SK-N-SH (cell line): ENCODE results near the gene TMEM245. TPM values are rescaled to one million over a fixed set of nuclear protein-coding genes. Genes with fewer than 3 reads are reported as not detected.
A peak's percentile ranks its signal among the peaks of the same experiment; 100 is the strongest.

Source experiments
- CTCF ChIA-PET: fragments of 300-600, 350-600 bp; formaldehyde crosslinking; extraction: SDS; loops from one replicate; lab custom pipeline; 2021; lab: Yijun Ruan, JAX
- POLR2A ChIA-PET: fragments of 350-600 bp; sonication (Branson Sonifier 250); formaldehyde crosslinking; extraction: SDS; loops from one replicate; lab custom pipeline; 2020; ENCODE audit warnings: antibody characterized with exemption, inconsistent platforms; lab: Yijun Ruan, JAX
- DNase-seq: peaks from one replicate; pipeline ENCODE4 v3.0.0; 2012
- H2AFZ ChIP-seq: fragments of 200-600 bp; sonication (generic); 2 replicates; pipeline ENCODE4 v1.8.1; 2016; ENCODE audit warnings: antibody characterized with exemption, mild to moderate bottlenecking, low read depth
- H3F3A ChIP-seq: fragments of 200-600 bp; sonication (generic); replicated peaks from 2 replicates; pipeline ENCODE3; 2016; ENCODE audit warnings: antibody characterized with exemption, mild to moderate bottlenecking; ENCODE audit not compliant: insufficient read depth
- H3K27ac ChIP-seq, 2 experiments: fragments of 200-500 bp in 1 of 2; fragments of 200-600 bp in 1 of 2; sonication (Bioruptor generic) in 1 of 2; sonication (generic), shearing (Covaris generic) in 1 of 2; 2 replicates each; pipeline versions ENCODE4 v1.5.1 to v1.6.1; 2014 to 2016; ENCODE audit warnings: low read depth in 2 of 2, inconsistent platforms in 1 of 2, low read length in 1 of 2, mild to moderate bottlenecking in 1 of 2, mixed read lengths in 1 of 2
- H3K27me3 ChIP-seq: fragments of 200-600 bp; sonication (generic), shearing (Covaris generic); 2 replicates; pipeline ENCODE4 v1.6.1; 2016; ENCODE audit warnings: mixed run types; ENCODE audit not compliant: insufficient read depth
- H3K36me3 ChIP-seq, 2 experiments: fragments of 200-500 bp in 1 of 2; fragments of 200-600 bp in 1 of 2; sonication (Bioruptor generic) in 1 of 2; sonication (generic) in 1 of 2; replicated peaks in 1 of 2; 2 replicates each; pipeline versions ENCODE3 to v1.5.1; 2014 to 2016; ENCODE audit warnings: low read length in 1 of 2, mild to moderate bottlenecking in 1 of 2; ENCODE audit not compliant: insufficient read depth in 2 of 2, control insufficient read depth in 1 of 2
- H3K4me1 ChIP-seq, 2 experiments: fragments of 200-500 bp in 1 of 2; fragments of 200-600 bp in 1 of 2; sonication (Bioruptor generic) in 1 of 2; sonication (generic), shearing (Covaris generic) in 1 of 2; 2 replicates each; pipeline versions ENCODE4 v1.5.1 to v1.6.1; 2014 to 2016; ENCODE audit warnings: low read depth in 1 of 2, low read length in 1 of 2, mixed run types in 1 of 2; ENCODE audit not compliant: insufficient read depth in 2 of 2, control insufficient read depth in 1 of 2
- H3K4me2 ChIP-seq: fragments of 200-600 bp; sonication (generic), shearing (Covaris generic); 2 replicates; pipeline ENCODE4 v1.6.1; 2017; ENCODE audit warnings: mixed run types
- H3K4me3 ChIP-seq, 2 experiments: fragments of 200-500 bp in 1 of 2; fragments of 200-600 bp in 1 of 2; sonication (Bioruptor generic) in 1 of 2; sonication (generic), shearing (Covaris generic) in 1 of 2; 2 replicates each; pipeline versions ENCODE4 v1.5.1 to v1.8.1; 2014 to 2016; ENCODE audit warnings: low read depth in 2 of 2, inconsistent platforms in 1 of 2, low read length in 1 of 2, mild to moderate bottlenecking in 1 of 2, mixed read lengths in 1 of 2, moderate library complexity in 1 of 2
- H3K79me2 ChIP-seq: fragments of 200-600 bp; sonication (generic); 2 replicates; pipeline ENCODE4 v1.8.1; 2017; ENCODE audit warnings: mild to moderate bottlenecking; ENCODE audit not compliant: insufficient read depth
- H3K9ac ChIP-seq: fragments of 200-600 bp; sonication (generic); 2 replicates; pipeline ENCODE4 v1.6.1; 2017; ENCODE audit warnings: mixed run types
- H3K9me2 ChIP-seq: fragments of 200-600 bp; sonication (generic); 2 replicates; pipeline ENCODE4 v1.6.1; 2017; ENCODE audit warnings: mixed run types
- H3K9me3 ChIP-seq: fragments of 200-600 bp; sonication (generic); 2 replicates; pipeline ENCODE4 v1.6.1; 2017; ENCODE audit warnings: mixed run types, mild to moderate bottlenecking, moderate library complexity
- H4K20me1 ChIP-seq: fragments of 200-600 bp; sonication (generic); 2 replicates; pipeline ENCODE4 v1.6.1; 2017; ENCODE audit warnings: mild to moderate bottlenecking, mixed run types; ENCODE audit not compliant: insufficient read depth
- CHD2 ChIP-seq: fragments of 150-350 bp; IDR thresholded peaks from 2 replicates; pipeline ENCODE4 v1.6.1; 2018; ENCODE audit warnings: low read length; ENCODE audit not compliant: partially characterized antibody
- CTCF ChIP-seq: fragments of 200-600 bp; sonication (generic); IDR thresholded peaks from 2 replicates; pipeline ENCODE4 v1.6.1; 2017; ENCODE audit warnings: antibody characterized with exemption, mild to moderate bottlenecking, moderate library complexity
- EP300 ChIP-seq, 2 experiments: IDR thresholded peaks; 2 replicates each; pipeline versions ENCODE4 v1.4.0 to v1.6.1; 2012; ENCODE audit warnings: borderline replicate concordance in 1 of 2, low read depth in 1 of 2, low read length in 1 of 2
- FOSL2 ChIP-seq: IDR thresholded peaks from 2 replicates; pipeline ENCODE4 v1.4.0; 2012; ENCODE audit warnings: low read depth, mild to moderate bottlenecking, moderate library complexity, borderline replicate concordance
- FOXM1 ChIP-seq: IDR thresholded peaks from 2 replicates; pipeline ENCODE4 v1.4.0; 2012; ENCODE audit warnings: low read depth, mild to moderate bottlenecking
- GABPA ChIP-seq: IDR thresholded peaks from 2 replicates; pipeline ENCODE4 v1.4.0; 2012; ENCODE audit warnings: low read depth, mild to moderate bottlenecking
- IRF3 ChIP-seq: fragments of 150-350 bp; IDR thresholded peaks from 2 replicates; pipeline ENCODE4 v1.6.1; 2016; ENCODE audit warnings: mild to moderate bottlenecking, low read depth, low read length
- JUND ChIP-seq: IDR thresholded peaks from 2 replicates; pipeline ENCODE4 v1.4.0; 2012
- MAX ChIP-seq: IDR thresholded peaks from 2 replicates; pipeline ENCODE4 v1.4.0; 2012; ENCODE audit warnings: low read depth
- MEF2A ChIP-seq: IDR thresholded peaks from 2 replicates; pipeline ENCODE4 v1.4.0; 2012; ENCODE audit warnings: low read depth, borderline replicate concordance
- POLR2AphosphoS5 ChIP-seq: IDR thresholded peaks from 2 replicates; pipeline ENCODE4 v1.6.1; 2012; ENCODE audit warnings: low read depth, low read length
- RCOR1 ChIP-seq: fragments of 150-350 bp; IDR thresholded peaks from 2 replicates; pipeline ENCODE4 v1.6.1; 2017; ENCODE audit warnings: antibody characterized with exemption, low read length
- REST ChIP-seq: IDR thresholded peaks from 2 replicates; pipeline ENCODE4 v1.6.1; 2012; ENCODE audit warnings: mild to moderate bottlenecking, low read depth, low read length, moderate library complexity
- RFX5 ChIP-seq: IDR thresholded peaks from 2 replicates; pipeline ENCODE4 v1.6.1; 2012; ENCODE audit warnings: mild to moderate bottlenecking, improper control_type of control experiment, low read length
- RXRA ChIP-seq: IDR thresholded peaks from 2 replicates; pipeline ENCODE4 v1.4.0; 2012; ENCODE audit warnings: low read depth, mild to moderate bottlenecking, borderline replicate concordance
- TAF1 ChIP-seq: IDR thresholded peaks from 2 replicates; pipeline ENCODE4 v1.6.1; 2012; ENCODE audit warnings: low read depth, mild to moderate bottlenecking, low read length, moderate library complexity, borderline replicate concordance
- TCF12 ChIP-seq: IDR thresholded peaks from 2 replicates; pipeline ENCODE4 v1.4.0; 2012
- USF1 ChIP-seq: IDR thresholded peaks from 2 replicates; pipeline ENCODE4 v1.4.0; 2012; ENCODE audit warnings: low read depth, borderline replicate concordance
- USF2 ChIP-seq: fragments of 150-350 bp; IDR thresholded peaks from 2 replicates; pipeline ENCODE4 v1.6.1; 2017; ENCODE audit warnings: antibody characterized with exemption, low read length, low read depth, borderline replicate concordance
- YY1 ChIP-seq: IDR thresholded peaks from 2 replicates; pipeline ENCODE4 v1.4.0; 2012; ENCODE audit warnings: low read depth, mild to moderate bottlenecking
- WGBS: methylation state at CpG from one replicate; pipeline ENCODE4 v1.1.6; 2017; ENCODE audit warnings: low lambda C conversion rate; 5-methylcytosine and 5-hydroxymethylcytosine counted together
- polyA plus RNA-seq, 3 experiments: library from polyadenylated mRNA; depleted of rRNA; stranded (reverse); fragments of >200 nt; gene quantifications; 2 replicates each; pipeline ENCODE4 v1.2.3, GENCODE V29; 2012

TMEM245 gene
- polyA plus RNA-seq, 1 of the 3 experiments (the other 2 are of a cell fraction), result 17.5 TPM

- TF ChIP-seq YY1, result no peak
- peak; percentile 75 for TF ChIP-seq JUND
- peak; percentile 34; the same call in 1 of the 2 replicates for TF ChIP-seq RFX5
- peak; percentile 54; the same call in 1 of the 2 replicates for TF ChIP-seq POLR2AphosphoS5
- peak; percentile 47 for TF ChIP-seq CTCF
- TF ChIP-seq IRF3, result no peak
- peak; percentile 3; the same call in 1 of the 2 replicates for TF ChIP-seq FOSL2
- TF ChIP-seq TCF12, result peak; percentile 87
- TF ChIP-seq USF2, result no peak
- TF ChIP-seq GABPA, result no peak
Observed at GRCh38 chr9:109098171-109098959, 21.4 kb downstream of the TMEM245 start (continued).

- H3K79me2 ChIP-seq, result peaks cover 95% of the 10 kb centered on the region
- CTCF ChIA-PET, result no interaction called here
- no peaks in the 10 kb centered on the region for H3K9me2 ChIP-seq
- peak overlapping the region in 1 of 2 experiments; percentile 71; a peak in 2 of 4 replicates for H3K27ac ChIP-seq
- H3F3A ChIP-seq, result peaks cover 29% of the 10 kb centered on the region
- H3K4me2 ChIP-seq, result no peak overlapping the region
- WGBS, result 99% methylated on average over 4 of the region's 4 CpGs
- H2AFZ ChIP-seq, result no peak overlapping the region
- no peak overlapping the region for H3K9ac ChIP-seq
- H3K4me1 ChIP-seq, result peaks cover 11 to 28% of the 10 kb centered on the region in 2 experiments
- POLR2A ChIA-PET, result no interaction called here
- no peak for DNase-seq
- peaks cover 55% of the 10 kb centered on the region for H4K20me1 ChIP-seq
- H3K27me3 ChIP-seq, result no peaks in the 10 kb centered on the region
- H3K9me3 ChIP-seq, result no peaks in the 10 kb centered on the region
- H3K4me3 ChIP-seq, result no peak overlapping the region
- H3K36me3 ChIP-seq, result peaks cover 21 to 29% of the 10 kb centered on the region in 2 experiments
- TF ChIP-seq TAF1, result no peak
- no peak for TF ChIP-seq RCOR1
- no peak for TF ChIP-seq USF1
- no peak for TF ChIP-seq FOSL2
- no peak for TF ChIP-seq RXRA
- no peak for TF ChIP-seq JUND
- TF ChIP-seq EP300 (IDR thresholded peaks at IDR 0.05; ENCODE audit: borderline replicate concordance in 1 of 2, low read depth in 1 of 2, low read length in 1 of 2), result no peak
- TF ChIP-seq MEF2A, result no peak
- TF ChIP-seq FOXM1, result no peak
- TF ChIP-seq CHD2, result no peak
- TF ChIP-seq POLR2AphosphoS5, result no peak
- no peak for TF ChIP-seq MAX
- TF ChIP-seq TCF12, result no peak
- no peak for TF ChIP-seq REST
Observed at GRCh38 chr9:109097146-109097545, 22.6 kb downstream of the TMEM245 start.
